Mesenteric fat pad (tissue), 1 donor: ENCODE data around the gene IQCF2. TPM values are rescaled to one million over a fixed set of nuclear protein-coding genes. Genes with fewer than 3 reads are reported as not detected.
"Not testable (repeated sequence)": the region's sequence is repeated elsewhere in the genome, so short reads cannot be mapped to it uniquely, and the experiment has no call there.

Experiments used
- DNase-seq: peaks from one replicate; pipeline ENCODE4 v3.0.0-alpha.2; 2020; ENCODE audit warnings: low spot score
- total RNA-seq: library from RNA; stranded (reverse); fragmentation: NEBNext Ultra II Directional; extraction: Animal tissue kit (Norgen Biotek cat#: 25700); gene quantifications from one replicate; pipeline ENCODE4 v1.2.1, GENCODE V29; 2021
- donor health status: DM: yes; HTN: yes; CAD: no.

Gene IQCF2
- total RNA-seq, 1 donor from 2014 or later = not detected

DNA sequence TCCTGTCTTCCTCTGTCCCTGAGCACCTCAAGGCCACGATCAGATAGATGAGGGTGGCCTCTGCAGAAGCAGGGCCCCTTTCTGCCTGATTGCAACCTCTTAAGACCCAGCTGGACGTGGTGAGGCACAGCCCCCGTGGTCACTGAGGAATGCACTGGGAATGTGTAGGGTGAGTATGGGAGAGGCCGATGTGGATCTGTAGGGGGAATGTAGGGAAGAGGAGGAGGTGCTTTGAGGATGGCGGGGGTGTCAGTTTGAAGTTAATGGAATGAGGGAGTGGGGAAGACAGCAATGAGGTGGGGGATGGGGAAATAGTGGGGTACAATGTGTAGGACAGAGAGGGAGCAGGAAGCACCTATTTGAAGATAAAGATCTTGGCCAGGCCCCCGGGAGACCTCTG is 14.8 kb downstream of the IQCF2 start:
- no peak for DNase-seq

DNA sequence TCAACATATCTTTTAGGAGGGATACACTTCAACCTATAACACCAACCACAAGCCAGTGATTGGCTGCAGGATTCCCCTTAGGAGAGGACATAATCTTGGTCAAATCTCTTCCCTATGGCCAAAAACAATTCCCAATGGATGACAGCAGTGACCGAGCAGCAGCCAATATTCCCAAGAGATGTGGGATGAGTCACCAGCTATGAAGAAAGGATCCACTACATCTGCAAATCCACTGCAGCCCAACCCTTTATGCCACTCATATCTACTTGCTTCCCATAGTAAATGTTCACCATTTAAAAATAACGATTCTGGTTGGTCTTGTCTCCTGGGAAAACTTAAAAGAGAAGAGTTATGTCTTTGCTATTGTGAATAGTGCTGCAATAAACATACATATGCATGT is 18.5 kb downstream of the IQCF2 start:
- DNase-seq = no peak

DNA sequence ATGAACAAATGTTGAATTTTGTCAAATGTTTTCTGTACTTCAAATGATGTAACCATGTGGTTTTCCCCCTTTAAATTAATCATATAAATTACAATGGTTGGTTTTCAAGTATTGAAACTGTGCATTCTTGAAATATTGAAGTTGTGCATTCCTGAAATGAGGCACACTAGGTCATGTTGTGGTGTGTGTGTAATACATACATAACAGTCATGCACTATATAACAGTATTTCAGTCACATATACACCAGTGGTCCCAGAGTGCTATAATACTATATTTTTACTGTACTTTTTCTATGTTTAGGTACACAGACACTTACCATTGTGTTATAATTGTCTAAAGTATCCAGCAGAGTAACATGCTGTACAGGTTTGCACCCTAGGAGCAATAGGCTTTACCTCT is 25.0 kb downstream of the IQCF2 start:
- no peak for DNase-seq

GRCh38 chr3:51887620-51888019 is 26.2 kb downstream of the IQCF2 start:
- DNase-seq = no peak

DNA sequence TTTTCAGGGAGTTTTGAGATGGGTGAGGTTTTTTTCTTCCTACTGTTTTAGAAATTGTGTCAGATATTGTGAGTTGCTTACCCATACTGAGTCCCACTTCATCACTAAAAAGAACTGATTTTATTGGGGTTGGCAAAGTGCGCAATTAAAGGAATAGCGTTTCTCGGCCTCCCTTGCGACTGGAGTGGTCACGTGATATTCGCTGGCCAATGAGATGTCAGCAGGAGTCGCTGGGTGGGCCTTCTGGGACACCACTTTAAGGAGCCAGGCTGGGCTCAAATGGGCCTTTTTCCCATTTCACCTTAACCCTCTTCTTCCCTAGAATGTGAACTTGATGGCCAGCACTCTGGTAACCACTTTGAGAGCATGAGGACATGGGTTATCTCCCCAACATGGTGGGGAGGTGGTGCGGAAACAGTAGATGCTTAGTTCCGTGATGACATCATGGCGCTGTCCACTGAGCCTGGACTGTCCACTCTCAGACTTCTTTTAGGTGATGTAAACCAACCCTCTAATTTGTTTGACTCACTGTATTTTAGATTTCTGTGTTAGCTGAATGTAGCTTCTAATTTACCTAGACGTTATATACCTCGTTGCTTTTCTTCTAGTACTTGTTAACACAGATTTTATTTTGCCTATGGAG is 27.2 kb downstream of the IQCF2 start:
- no peak for DNase-seq

GRCh38 chr3:51891242-51892039 is 30.0 kb downstream of the IQCF2 start:
- DNase-seq = no peak

DNA sequence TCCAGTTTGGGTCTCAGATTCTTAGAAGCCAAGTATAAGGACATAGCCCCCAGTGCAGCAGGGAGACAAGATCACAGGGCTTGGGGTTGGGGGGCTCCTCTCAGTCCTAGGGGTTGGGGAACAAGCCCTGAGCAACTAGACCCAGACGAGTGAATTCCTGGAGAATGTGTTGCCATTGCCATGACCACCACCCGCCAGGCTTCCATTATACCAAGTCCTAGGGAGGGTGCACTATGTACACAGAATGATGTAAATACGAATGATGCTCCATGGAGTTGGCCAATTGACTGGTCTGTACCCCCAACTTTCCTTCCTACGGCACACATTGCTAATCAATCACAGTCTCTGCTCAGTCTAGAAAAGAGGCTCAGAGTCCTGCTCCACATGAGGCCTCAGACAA is 33.0 kb downstream of the IQCF2 start:
- DNase-seq = no peak

DNA sequence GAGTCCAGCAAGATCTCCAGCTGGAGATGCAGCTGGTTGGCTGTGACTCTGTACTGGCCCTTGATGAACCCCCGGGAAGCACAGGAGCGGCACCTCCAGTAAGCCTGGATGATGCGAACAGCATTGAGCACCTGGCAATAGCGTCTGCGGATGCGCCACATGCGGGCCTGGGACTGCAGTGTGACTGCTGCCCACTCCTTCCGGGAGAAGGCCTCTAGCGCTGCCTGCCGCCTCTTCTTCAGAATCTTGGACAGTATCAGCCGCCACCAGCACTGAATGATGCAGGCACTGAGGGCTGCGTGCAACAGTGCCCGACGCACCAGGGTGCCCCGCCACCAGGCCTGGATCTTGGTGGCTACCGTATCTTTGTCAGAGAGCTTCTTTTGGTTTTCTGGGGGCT is 33.5 kb downstream of the IQCF2 start:
- peak; percentile 57 for DNase-seq

DNA sequence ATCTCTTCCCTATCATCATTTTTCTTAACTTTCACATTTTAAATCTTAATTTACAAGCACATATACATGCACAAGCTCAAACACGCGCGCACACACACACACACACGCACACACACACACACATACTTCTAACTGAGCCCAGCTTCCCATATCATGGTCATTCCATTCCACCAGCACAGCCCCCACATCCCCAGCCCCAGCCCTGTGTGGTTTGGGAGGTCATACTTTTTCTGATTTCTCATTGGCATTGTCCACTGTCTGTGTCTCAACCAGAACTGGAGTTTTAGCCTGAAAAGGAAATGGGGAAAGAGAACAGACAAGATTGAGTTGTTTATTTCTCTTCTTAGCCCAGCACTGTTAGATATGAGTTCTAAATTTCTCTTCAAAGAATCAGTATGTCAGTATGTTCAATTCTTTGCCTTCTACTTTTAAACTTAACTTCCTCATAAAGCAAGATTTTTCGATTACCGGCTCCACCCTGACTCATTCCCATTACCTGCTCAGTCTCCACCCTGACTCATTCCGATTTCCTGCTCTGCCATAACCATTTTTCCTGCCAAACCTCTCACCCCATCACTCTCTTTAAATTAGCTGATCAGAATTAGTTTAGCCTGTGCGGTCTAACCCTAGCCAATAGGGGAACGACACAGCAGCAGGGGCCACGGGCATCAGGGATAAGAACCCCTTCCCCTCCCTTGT is 35.3 kb downstream of the IQCF2 start:
- peak; percentile 33 for DNase-seq

DNA sequence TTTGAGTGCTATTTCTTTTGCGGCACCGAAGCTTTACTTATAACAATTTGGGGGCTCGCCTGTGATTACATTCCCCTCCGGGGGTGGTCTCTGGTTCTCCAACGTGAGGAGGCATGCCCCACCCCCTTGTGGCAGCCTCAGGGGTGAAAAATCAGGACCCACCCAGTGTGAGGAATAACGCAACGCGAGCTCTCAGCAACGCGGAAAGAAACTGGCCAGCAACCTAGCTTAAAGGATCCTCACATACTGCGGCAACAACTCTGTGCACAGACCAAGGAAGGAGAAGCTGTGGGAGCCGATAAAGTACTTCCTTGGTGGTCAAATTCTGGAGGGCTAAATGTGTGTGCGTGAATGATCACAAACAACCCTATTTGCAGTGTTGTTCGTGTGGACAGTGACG is 36.0 kb downstream of the IQCF2 start:
- DNase-seq = no peak

GRCh38 chr3:51900043-51900442 is 38.6 kb downstream of the IQCF2 start:
- not testable (repeated sequence) for DNase-seq

GRCh38 chr3:51902361-51902760 is 40.9 kb downstream of the IQCF2 start:
- not testable (repeated sequence) for DNase-seq

DNA sequence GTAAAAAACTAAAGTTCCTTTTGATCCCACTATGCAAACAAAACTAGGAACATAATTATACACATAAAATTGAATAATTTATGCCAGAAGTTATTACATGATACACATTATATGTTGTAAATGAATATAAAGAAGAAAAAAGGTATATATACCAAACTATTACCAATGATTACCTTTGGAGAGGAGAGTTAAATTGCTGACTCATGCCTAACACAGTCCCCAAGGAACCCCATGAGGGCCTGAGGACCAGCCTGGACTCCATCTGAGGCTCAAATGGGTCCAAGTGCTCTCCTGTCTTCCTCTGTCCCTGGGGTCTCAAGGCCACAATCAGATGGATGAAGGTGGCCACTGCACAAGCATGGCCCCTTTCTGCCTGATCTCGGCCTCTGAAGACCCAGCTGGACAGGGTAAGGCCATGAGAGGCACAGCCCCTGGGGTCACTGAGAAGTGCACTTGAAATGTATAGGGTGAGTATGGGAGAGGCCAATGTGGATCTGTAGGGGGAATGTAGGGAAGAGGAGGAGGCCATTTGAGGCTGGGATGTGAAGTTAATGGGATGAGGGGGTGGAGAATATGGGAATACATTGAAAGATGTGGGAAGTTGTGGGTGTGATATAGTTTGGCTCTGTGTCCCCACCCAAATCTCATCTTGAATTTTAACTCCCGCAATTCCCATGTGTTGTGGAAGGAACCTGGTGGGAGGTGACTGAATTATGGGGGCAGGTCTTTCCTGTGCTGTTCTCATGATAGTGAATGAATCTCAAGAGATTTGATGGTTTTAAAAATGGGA is 42.8 kb downstream of the IQCF2 start:
- no peak for DNase-seq

DNA sequence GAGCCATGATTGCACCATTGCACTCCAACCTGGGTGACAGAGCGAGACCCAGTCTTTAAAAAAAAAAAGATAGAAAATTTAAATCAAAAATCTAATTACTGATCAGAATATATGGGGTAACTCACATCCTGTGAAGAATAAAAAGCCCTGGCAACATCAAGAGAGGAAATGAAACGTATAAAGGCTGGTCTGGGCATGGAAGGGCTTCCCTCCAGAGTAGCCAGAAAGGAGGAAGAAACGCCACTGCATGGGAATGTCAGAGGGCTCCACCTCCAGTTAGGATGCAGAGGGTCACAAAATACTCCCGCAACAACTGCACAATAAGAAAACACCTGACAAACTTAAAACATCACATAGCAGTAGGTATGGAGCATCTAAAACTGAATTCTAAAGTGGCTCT is 46.6 kb downstream of the IQCF2 start:
- no peak for DNase-seq

Other genes with a start within 250 kb of the IQCF2 start
- 35.4 TPM for gene TEX264, start 190.4 kb upstream of the IQCF2 start, total RNA-seq
- 0.22 TPM for gene GRM2, start 154.5 kb upstream of the IQCF2 start, total RNA-seq
- gene IQCF6, start 82.4 kb upstream of the IQCF2 start, total RNA-seq = not detected
- gene IQCF5, start 14.0 kb downstream of the IQCF2 start, total RNA-seq = not detected
- not detected for gene IQCF1, start 41.7 kb downstream of the IQCF2 start, total RNA-seq
- 29.0 TPM for gene RRP9, start 80.3 kb downstream of the IQCF2 start, total RNA-seq
- gene PARP3, start 80.7 kb downstream of the IQCF2 start, total RNA-seq = 19.7 TPM
- not detected for gene GPR62, start 93.8 kb downstream of the IQCF2 start, total RNA-seq
- 27.4 TPM for gene PCBP4, start 105.8 kb downstream of the IQCF2 start, total RNA-seq
- gene ABHD14B, start 112.4 kb downstream of the IQCF2 start, total RNA-seq = 59.5 TPM
- 17.7 TPM for gene ABHD14A, start 113.4 kb downstream of the IQCF2 start, total RNA-seq
- gene ACY1, start 121.9 kb downstream of the IQCF2 start, total RNA-seq = 35.1 TPM
- gene RPL29, start 134.3 kb downstream of the IQCF2 start, total RNA-seq = 948 TPM
- gene DUSP7, start 195.0 kb downstream of the IQCF2 start, total RNA-seq = 17.2 TPM